PC-9 (cell line): ENCODE data around the gene IGFL4. TPM values are rescaled to one million over a fixed set of nuclear protein-coding genes. Genes with fewer than 3 reads are reported as not detected.

Experiments
- BruUV-seq: library from RNA; stranded (reverse); fragments of 400-500 nt; replicated peaks from 2 replicates; lab custom pipeline; 2021; lab: Mats Ljungman, UMichigan
- CTCF ChIA-PET: fragments of 300-600 bp; sonication (Branson Sonifier 250); formaldehyde crosslinking; loops from one replicate; lab custom pipeline; 2022; ENCODE audit warnings: antibody characterized with exemption; lab: Charles Lee
- POLR2A ChIA-PET: fragments of 300-600 bp; sonication (Branson Sonifier 250); formaldehyde crosslinking; loops from one replicate; lab custom pipeline; 2022; ENCODE audit warnings: antibody characterized with exemption; ENCODE audit not compliant: unreplicated experiment; lab: Charles Lee
- DNase-seq, 2 experiments: peaks; one replicate each; pipeline versions ENCODE4 v3.0.0 to v3.0.0-alpha.2; 2015 to 2022; ENCODE audit warnings: mixed read lengths in 1 of 2
- H2AFZ ChIP-seq: fragments of 200-600 bp; sonication (generic); 2 replicates; pipeline ENCODE4 v1.8.1; 2017; ENCODE audit warnings: antibody characterized with exemption
- H3F3A ChIP-seq: fragments of 200-600 bp; sonication (generic); 2 replicates; pipeline ENCODE4 v1.8.1; 2017; ENCODE audit warnings: antibody characterized with exemption, mild to moderate bottlenecking, low read depth; ENCODE audit not compliant: insufficient read depth
- H3K27ac ChIP-seq: fragments of 200-600 bp; sonication (generic); 2 replicates; pipeline ENCODE4 v1.6.1; 2016; ENCODE audit warnings: mixed run types
- H3K27me3 ChIP-seq: fragments of 200-600 bp; sonication (generic); 2 replicates; pipeline ENCODE4 v1.6.1; 2016; ENCODE audit warnings: low read depth, mixed run types; ENCODE audit not compliant: insufficient read depth
- H3K36me3 ChIP-seq: fragments of 200-600 bp; sonication (generic); 2 replicates; pipeline ENCODE4 v1.6.1; 2016; ENCODE audit warnings: low read depth, mixed run types
- H3K4me1 ChIP-seq: fragments of 200-600 bp; sonication (generic); replicated peaks from 2 replicates; pipeline ENCODE4 v1.6.1; 2016; ENCODE audit warnings: mixed run types; ENCODE audit not compliant: insufficient read depth
- H3K4me2 ChIP-seq: fragments of 200-600 bp; sonication (generic); 2 replicates; pipeline ENCODE4 v1.6.1; 2017; ENCODE audit warnings: mixed run types
- H3K4me3 ChIP-seq: fragments of 200-600 bp; sonication (generic); 2 replicates; pipeline ENCODE4 v1.6.1; 2016; ENCODE audit warnings: mixed run types
- H3K79me2 ChIP-seq: fragments of 200-600 bp; sonication (generic); 2 replicates; pipeline ENCODE4 v1.6.1; 2017; ENCODE audit warnings: low read depth, mixed run types
- H3K9me2 ChIP-seq: fragments of 200-600 bp; sonication (generic); 2 replicates; pipeline ENCODE4 v1.8.1; 2017; ENCODE audit warnings: mild to moderate bottlenecking; ENCODE audit not compliant: insufficient read depth
- H3K9me3 ChIP-seq: fragments of 200-600 bp; sonication (generic); 2 replicates; pipeline ENCODE4 v1.8.1; 2016; ENCODE audit warnings: low read depth; ENCODE audit not compliant: insufficient read depth
- H4K20me1 ChIP-seq: fragments of 200-600 bp; sonication (generic); 2 replicates; pipeline ENCODE4 v1.8.1; 2017; ENCODE audit not compliant: insufficient read depth
- CTCF ChIP-seq: fragments of 200-600 bp; sonication (generic); conservative IDR thresholded peaks from 2 replicates; pipeline ENCODE4 v1.6.1; 2017; ENCODE audit warnings: mixed run types, antibody characterized with exemption, mild to moderate bottlenecking, moderate library complexity
- EZH2 ChIP-seq: fragments of 200-600 bp; sonication (generic); IDR thresholded peaks from 2 replicates; pipeline ENCODE4 v1.8.0; 2017; ENCODE audit warnings: antibody characterized with exemption, low read depth
- intact Hi-C: fragments of 100-400 bp; cut with micrococcal nuclease; formaldehyde crosslinking; loops from one replicate; pipeline ENCODE4 v1.10.0; 2022; ENCODE audit not compliant: unreplicated experiment
- total RNA-seq: library from RNA; stranded (reverse); gene quantifications from 2 replicates; pipeline ENCODE4 v1.2.3, GENCODE V29; 2021

IGFL4 gene
- total RNA-seq, 1 experiment from 2014 or later, result not detected

GRCh38 chr19:46021531-46022041, 19.2 kb downstream of the IGFL4 start:
- TF ChIP-seq CTCF (no peak), EZH2 (no peak)
- H3K36me3 ChIP-seq, result no peaks in the 10 kb centered on the region
- H3K27me3 ChIP-seq, result no peaks in the 10 kb centered on the region
- no peak overlapping the region for H2AFZ ChIP-seq
- H3F3A ChIP-seq, result peaks cover 17% of the 10 kb centered on the region; the same call in 1 of the 2 replicates
- H3K4me1 ChIP-seq, result no peaks in the 10 kb centered on the region
- no peaks in the 10 kb centered on the region; the same call in 1 of the 2 replicates for H4K20me1 ChIP-seq
- POLR2A ChIA-PET, result no interaction called here
- H3K27ac ChIP-seq, result no peak overlapping the region
- no peak overlapping the region for H3K4me3 ChIP-seq
- H3K9me3 ChIP-seq, result no peaks in the 10 kb centered on the region
- no TSS peak for BruUV-seq
- no peak for DNase-seq
- no peak overlapping the region for H3K4me2 ChIP-seq
- H3K9me2 ChIP-seq, result no peaks in the 10 kb centered on the region
- no peaks in the 10 kb centered on the region for H3K79me2 ChIP-seq
- CTCF ChIA-PET, result interaction anchor here (0.6 kb wide), 2 partner anchors 19 to 521 kb away, joined by 7 to 14 read pairs; no protein-coding TSS in a partner anchor
- intact Hi-C loops, result no loop called here

DNA sequence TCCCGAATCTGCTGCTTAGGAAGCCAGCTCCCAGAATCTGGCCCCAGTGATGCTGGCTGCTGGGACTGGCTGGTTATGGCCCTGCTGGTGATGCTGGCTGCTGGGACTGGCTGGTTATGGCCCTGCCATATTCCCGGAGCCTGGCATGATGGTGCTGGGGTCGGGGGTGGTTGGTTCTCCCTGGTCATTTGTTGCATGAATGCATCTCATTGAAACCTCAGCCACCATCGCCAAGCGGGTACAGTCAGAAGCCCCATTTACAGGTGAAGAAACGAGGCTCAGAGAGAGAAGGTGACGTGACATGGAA, 20.0 kb downstream of the IGFL4 start:
- Histone ChIP-seq H3F3A (peaks cover 18% of the 10 kb centered on the region; the same call in 1 of the 2 replicates), H3K27ac (no peak overlapping the region), H3K9me2 (no peaks in the 10 kb centered on the region), H3K4me1 (no peaks in the 10 kb centered on the region; the same call in 1 of the 2 replicates), H3K4me2 (no peak overlapping the region), H2AFZ (no peak overlapping the region), H3K79me2 (no peaks in the 10 kb centered on the region), H3K36me3 (no peaks in the 10 kb centered on the region), H3K4me3 (no peak overlapping the region), H4K20me1 (peaks cover 5% of the 10 kb centered on the region; the same call in 1 of the 2 replicates), H3K9me3 (no peaks in the 10 kb centered on the region), H3K27me3 (no peaks in the 10 kb centered on the region)
- no peak for DNase-seq
- ChIA-PET CTCF (interaction anchor here (0.6 kb wide), 1 partner anchor 429 kb away, joined by 10 read pairs; no protein-coding TSS in a partner anchor), POLR2A (no interaction called here)
- no TSS peak for BruUV-seq
- intact Hi-C loops, result no loop called here
- TF ChIP-seq CTCF, result no peak
- TF ChIP-seq EZH2, result no peak

GRCh38 chr19:46019270-46019669, 21.5 kb downstream of the IGFL4 start:
- no peaks in the 10 kb centered on the region for H3K79me2 ChIP-seq
- no peak overlapping the region for H3K4me3 ChIP-seq
- ChIA-PET CTCF (interaction anchor here (1.0 kb wide), 1 partner anchor 9 kb away, joined by 6 read pairs; no protein-coding TSS in a partner anchor), POLR2A (no interaction called here)
- peaks cover 5% of the 10 kb centered on the region; the same call in 1 of the 2 replicates for H4K20me1 ChIP-seq
- DNase-seq, result no peak
- no peaks in the 10 kb centered on the region for H3K9me3 ChIP-seq
- no peak overlapping the region for H3K4me2 ChIP-seq
- BruUV-seq, result no TSS peak
- H3F3A ChIP-seq, result peaks cover 14% of the 10 kb centered on the region; the same call in 1 of the 2 replicates
- no peak for TF ChIP-seq EZH2
- TF ChIP-seq CTCF, result no peak
- no peak overlapping the region for H2AFZ ChIP-seq
- H3K9me2 ChIP-seq, result no peaks in the 10 kb centered on the region
- no peak overlapping the region for H3K27ac ChIP-seq
- H3K4me1 ChIP-seq, result peaks cover 6% of the 10 kb centered on the region; the same call in 1 of the 2 replicates
- no peaks in the 10 kb centered on the region for H3K36me3 ChIP-seq
- intact Hi-C loops, result loop anchor here (5.0 kb wide), 1 partner anchor 137 kb away; no protein-coding TSS in a partner anchor
- H3K27me3 ChIP-seq, result no peaks in the 10 kb centered on the region
